ENCODE data around the gene IFI27L1.

DNA sequence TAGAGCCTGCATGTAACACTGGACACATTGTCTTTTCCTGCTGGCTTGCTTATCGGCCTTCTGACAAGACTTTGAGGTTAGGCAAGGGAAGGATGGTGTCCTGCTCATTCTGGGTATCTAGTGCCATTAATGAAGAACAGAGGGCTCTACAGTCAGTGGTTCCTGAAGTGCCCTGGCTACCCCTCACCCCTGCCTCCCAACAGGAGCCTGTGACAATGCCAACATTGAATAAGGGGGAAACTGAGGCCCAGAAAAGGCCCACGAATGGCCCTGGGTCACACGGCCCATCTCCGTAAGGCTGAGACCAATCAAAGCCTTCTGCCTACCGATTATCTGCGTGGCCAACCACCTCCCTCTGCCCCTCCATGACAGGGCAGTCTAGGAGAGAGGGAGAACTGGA is 46.2 kb downstream of the IFI27L1 start:
- TF ChIP-seq GATA2 (IDR thresholded peaks at IDR 0.05; ENCODE audit: low read depth, low read length) (no peak), GATA3 (IDR thresholded peaks at IDR 0.05; ENCODE audit: low read depth, low read length) (no peak)
